Fibroblast of the aortic adventitia (primary cell): ENCODE data around the gene OSMR. TPM values are rescaled to one million over a fixed set of nuclear protein-coding genes. Genes with fewer than 3 reads are reported as not detected.
A peak's percentile ranks its signal among the peaks of the same experiment; 100 is the strongest.

ENCODE experiments used
- DNase-seq: peaks from one replicate; pipeline ENCODE4 v3.0.0-alpha.2; 2010; ENCODE audit warnings: low read depth
- H3K4me3 ChIP-seq: 2 replicates; pipeline ENCODE4 v1.5.1; 2011; ENCODE audit warnings: low read depth, mild to moderate bottlenecking, control low read depth, low read length, moderate library complexity
- total RNA-seq: library from RNA; depleted of rRNA; stranded (reverse); fragments of >200 nt; gene quantifications from 2 replicates; pipeline ENCODE4 v1.2.3, GENCODE V29; 2012; ENCODE audit warnings: low replicate concordance
- TF ChIP-seq, protein P1 (sequence below): IDR thresholded peaks from 2 replicates; pipeline ENCODE4 v1.5.1; 2011; ENCODE audit warnings: mild to moderate bottlenecking, low read length, control low read depth, inconsistent platforms; ENCODE audit not compliant: insufficient read depth

Gene OSMR
- total RNA-seq, 1 donor: 96.7 TPM

DNA sequence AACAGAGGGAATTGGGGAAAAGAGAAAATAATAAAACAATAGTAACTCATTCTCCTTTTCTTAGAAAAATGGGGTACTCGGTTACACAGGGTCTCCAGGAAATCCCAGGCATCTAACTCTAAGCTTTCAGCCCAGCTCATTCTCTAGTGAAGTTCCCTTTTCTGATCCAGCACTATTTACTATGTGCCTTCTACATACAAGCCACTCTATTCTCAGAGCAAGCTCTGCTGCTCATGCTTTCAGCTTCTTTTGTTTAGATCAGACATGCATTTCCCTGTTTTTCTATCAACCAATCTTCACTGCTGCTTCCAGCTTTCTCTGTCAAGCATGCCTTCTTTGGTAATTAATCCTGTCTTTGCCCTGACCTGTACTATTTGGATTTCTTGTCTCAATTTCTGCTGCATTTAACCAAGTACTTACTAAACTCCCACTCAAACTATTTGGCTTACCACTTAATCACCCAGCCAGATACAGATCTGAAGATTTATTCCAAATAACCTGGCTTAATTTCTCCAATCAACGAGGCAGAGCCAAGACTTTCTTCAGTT is 25.3 kb downstream of the OSMR start:
- TF ChIP-seq, protein P1, sequence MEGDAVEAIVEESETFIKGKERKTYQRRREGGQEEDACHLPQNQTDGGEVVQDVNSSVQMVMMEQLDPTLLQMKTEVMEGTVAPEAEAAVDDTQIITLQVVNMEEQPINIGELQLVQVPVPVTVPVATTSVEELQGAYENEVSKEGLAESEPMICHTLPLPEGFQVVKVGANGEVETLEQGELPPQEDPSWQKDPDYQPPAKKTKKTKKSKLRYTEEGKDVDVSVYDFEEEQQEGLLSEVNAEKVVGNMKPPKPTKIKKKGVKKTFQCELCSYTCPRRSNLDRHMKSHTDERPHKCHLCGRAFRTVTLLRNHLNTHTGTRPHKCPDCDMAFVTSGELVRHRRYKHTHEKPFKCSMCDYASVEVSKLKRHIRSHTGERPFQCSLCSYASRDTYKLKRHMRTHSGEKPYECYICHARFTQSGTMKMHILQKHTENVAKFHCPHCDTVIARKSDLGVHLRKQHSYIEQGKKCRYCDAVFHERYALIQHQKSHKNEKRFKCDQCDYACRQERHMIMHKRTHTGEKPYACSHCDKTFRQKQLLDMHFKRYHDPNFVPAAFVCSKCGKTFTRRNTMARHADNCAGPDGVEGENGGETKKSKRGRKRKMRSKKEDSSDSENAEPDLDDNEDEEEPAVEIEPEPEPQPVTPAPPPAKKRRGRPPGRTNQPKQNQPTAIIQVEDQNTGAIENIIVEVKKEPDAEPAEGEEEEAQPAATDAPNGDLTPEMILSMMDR: no peak
- no peak overlapping the region for H3K4me3 ChIP-seq
- peak; percentile 12 for DNase-seq

GRCh38 chr5:38871790-38872551 is 26.2 kb downstream of the OSMR start:
- TF ChIP-seq, protein P1: no peak
- DNase-seq: peak; percentile 99
- H3K4me3 ChIP-seq: no peak overlapping the region

- DNase-seq: no peak
- TF ChIP-seq, protein P1: no peak
Measured at GRCh38 chr5:38872826-38873225, 27.0 kb downstream of the OSMR start.

DNA sequence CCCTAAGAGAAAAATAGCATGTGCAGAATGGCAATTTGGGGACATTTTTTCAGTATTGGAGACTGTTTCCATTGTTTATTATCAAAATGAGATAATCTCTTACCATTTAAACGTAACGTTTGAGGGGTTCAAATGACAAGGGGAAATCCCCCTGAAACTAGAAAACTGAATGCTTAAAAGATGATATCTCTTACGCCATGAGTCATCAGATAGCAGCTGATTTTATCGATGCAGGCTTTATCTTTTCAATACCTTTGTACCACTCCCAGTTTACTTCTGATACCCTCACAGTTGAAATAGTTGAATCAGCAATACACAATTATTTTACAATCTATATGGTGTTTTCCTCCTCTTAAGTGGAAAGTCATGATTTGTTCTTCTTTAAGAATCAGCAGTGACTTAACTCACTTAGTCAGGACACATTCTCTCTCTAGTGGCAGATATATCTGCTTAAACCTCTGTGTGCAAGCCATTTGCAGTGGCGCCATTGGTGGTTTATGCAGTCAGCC is 29.2 kb downstream of the OSMR start:
- TF ChIP-seq, protein P1: no peak

More at GRCh38 chr5:38872826-38873225, 27.0 kb downstream of the OSMR start:
- no peak overlapping the region for H3K4me3 ChIP-seq

DNA sequence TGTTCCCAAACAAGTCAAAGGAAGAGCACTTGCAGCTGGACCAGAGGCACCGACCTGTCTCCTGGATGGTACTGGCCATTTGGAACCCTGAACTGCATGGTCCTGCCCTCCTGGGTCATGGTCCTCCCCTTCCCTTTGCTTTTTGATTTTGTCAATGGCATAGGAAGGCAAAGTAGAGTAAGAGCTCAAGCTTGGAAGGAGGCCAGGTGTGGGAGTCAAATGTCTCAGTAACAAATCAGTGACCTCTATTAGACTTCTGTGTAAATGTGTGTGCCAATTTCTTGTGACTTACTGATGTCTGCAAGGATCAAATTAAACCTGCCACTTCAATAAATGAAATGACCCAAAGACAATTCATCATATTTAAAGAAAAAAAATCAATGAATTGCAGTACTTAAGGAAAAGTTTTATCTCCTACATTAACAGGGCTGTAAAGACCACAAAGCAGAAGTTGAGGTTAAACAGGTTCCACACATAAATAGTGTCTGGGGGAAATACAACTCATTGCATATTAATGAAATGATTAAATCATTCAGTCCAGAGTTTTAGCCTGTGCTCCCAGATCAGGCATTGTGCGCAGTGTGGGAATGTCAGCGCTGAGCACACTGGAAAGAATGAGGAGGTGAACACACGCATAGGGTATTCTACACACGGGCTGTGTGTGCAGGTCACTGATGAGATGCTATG is 32.7 kb downstream of the OSMR start:
- no peak overlapping the region for H3K4me3 ChIP-seq
- no peak for DNase-seq
- TF ChIP-seq, protein P1: no peak

More for the DNA sequence above, 29.2 kb downstream of the OSMR start:
- no peak for DNase-seq
- H3K4me3 ChIP-seq: no peak overlapping the region

DNA sequence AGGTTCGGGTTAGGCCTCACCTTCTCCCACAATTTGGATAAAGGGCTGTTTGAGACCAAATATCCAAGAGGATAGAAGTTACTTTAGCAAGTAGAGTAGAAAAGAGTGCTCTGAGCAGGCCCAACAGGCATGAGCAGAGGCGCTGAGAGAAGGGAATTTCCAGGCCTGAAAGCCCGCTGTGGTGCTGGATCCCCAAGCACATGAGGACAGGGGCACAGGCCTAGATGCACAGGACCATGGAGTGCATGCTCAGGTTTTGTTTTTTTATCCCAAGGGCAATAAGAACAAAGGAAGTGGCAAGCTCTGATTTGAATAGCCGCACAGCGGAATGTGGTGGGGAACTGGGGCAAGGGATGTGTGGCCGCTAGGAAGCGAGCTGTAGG is 33.3 kb downstream of the OSMR start:
- DNase-seq: no peak
- no peak overlapping the region for H3K4me3 ChIP-seq
- TF ChIP-seq, protein P1: no peak
